GM23248 (cell line): ENCODE results near the gene RBMX.

Source experiments
- EZH2 ChIP-seq: fragments of 200-600 bp; sonication (generic); IDR thresholded peaks from 2 replicates; pipeline ENCODE4 v1.6.1; 2018; ENCODE audit warnings: antibody characterized with exemption, mild to moderate bottlenecking; ENCODE audit not compliant: insufficient read depth, poor library complexity, severe bottlenecking
- EZH2phosphoT487 ChIP-seq: fragments of 200-600 bp; sonication (generic); IDR thresholded peaks from 2 replicates; pipeline ENCODE4 v1.6.1; 2018; ENCODE audit warnings: antibody characterized with exemption, moderate library complexity, mild to moderate bottlenecking, low read depth; ENCODE audit not compliant: insufficient read depth

DNA sequence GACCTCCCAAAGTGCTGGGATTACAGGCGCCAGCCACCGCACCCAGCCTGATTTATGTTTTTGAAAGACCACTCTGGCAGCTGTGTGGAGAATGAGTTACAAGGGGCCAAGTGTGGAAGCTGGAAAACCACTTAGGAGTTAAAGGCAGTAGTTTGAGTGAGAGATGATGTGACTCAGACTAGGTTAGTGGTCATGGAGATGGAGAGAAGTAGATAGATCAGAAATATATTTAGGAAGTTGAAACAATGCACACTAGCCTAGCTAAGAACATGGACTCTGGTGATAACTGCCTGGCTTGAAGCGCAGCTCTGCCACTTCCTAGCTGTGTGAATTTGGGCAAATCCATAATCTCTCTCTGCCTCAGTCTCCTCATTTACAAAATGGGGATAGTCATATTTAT is 11.9 kb upstream of the RBMX start:
- TF ChIP-seq EZH2, result no peak
- TF ChIP-seq EZH2phosphoT487, result no peak
